NCI-H2227 treated with DMSO at 0.1 percent for 48 hours (cell line): ENCODE results near the gene TCF25.
A peak's percentile ranks its signal among the peaks of the same experiment; 100 is the strongest.
"Not testable (repeated sequence)": the region's sequence is repeated elsewhere in the genome, so short reads cannot be mapped to it uniquely, and the experiment has no call there.

Experiments used
- DNase-seq: peaks from one replicate; lab custom pipeline; 2025; lab: John Stamatoyannopoulos, UW

The TCF25 gene

GRCh38 chr16:89845417-89845816 is 28.0 kb upstream of the TCF25 start:
- DNase-seq = no peak

GRCh38 chr16:89847051-89847939 is 26.1 kb upstream of the TCF25 start:
- no peak for DNase-seq

- no peak for DNase-seq
Measured at GRCh38 chr16:89847940-89848297, 25.5 kb upstream of the TCF25 start.

- no peak for DNase-seq
Measured at GRCh38 chr16:89848974-89849373, 24.4 kb upstream of the TCF25 start.

GRCh38 chr16:89853306-89853993 is 19.9 kb upstream of the TCF25 start:
- DNase-seq = no peak

GRCh38 chr16:89855301-89855945 is 18.0 kb upstream of the TCF25 start:
- no peak for DNase-seq

GRCh38 chr16:89855986-89856385 is 17.4 kb upstream of the TCF25 start:
- no peak for DNase-seq

- DNase-seq = no peak
Measured at GRCh38 chr16:89858973-89859614, 14.3 kb upstream of the TCF25 start.

- no peak for DNase-seq
Measured at GRCh38 chr16:89859615-89860007, 13.8 kb upstream of the TCF25 start.

GRCh38 chr16:89860747-89861304 is 12.6 kb upstream of the TCF25 start:
- no peak for DNase-seq

- no peak for DNase-seq
Measured at GRCh38 chr16:89861648-89862047, 11.7 kb upstream of the TCF25 start.

- no peak for DNase-seq
Measured at GRCh38 chr16:89862732-89863131, 10.7 kb upstream of the TCF25 start.

- DNase-seq = no peak
Measured at GRCh38 chr16:89863741-89864526, 9.5 kb upstream of the TCF25 start.

- no peak for DNase-seq
Measured at GRCh38 chr16:89864527-89864820, 8.9 kb upstream of the TCF25 start.

GRCh38 chr16:89867918-89868317 is 5.5 kb upstream of the TCF25 start:
- no peak for DNase-seq

- no peak for DNase-seq
Measured at GRCh38 chr16:89869911-89870310, 3.5 kb upstream of the TCF25 start.

GRCh38 chr16:89870440-89870839 is 3.0 kb upstream of the TCF25 start:
- no peak for DNase-seq

GRCh38 chr16:89871895-89872294 is 1.5 kb upstream of the TCF25 start:
- DNase-seq = no peak

GRCh38 chr16:89873972-89874689 is 739 bp downstream of the TCF25 start:
- peak; percentile 82 for DNase-seq

GRCh38 chr16:89879123-89879522 is 5.7 kb downstream of the TCF25 start:
- not testable (repeated sequence) for DNase-seq
